GM18505 (cell line): Measurements from ENCODE around the gene CLCF1.
"Not testable (repeated sequence)": the region's sequence is repeated elsewhere in the genome, so short reads cannot be mapped to it uniquely, and the experiment has no call there.

Experiments
- ATAC-seq: cut with Tn5 transposase; IDR thresholded peaks from one replicate; pipeline ENCODE4 v1.9.1; 2021; ENCODE audit not compliant: unreplicated experiment
- POLR2A ChIP-seq: IDR thresholded peaks from 4 replicates; pipeline ENCODE4 v1.6.1; 2011; ENCODE audit warnings: borderline replicate concordance; ENCODE audit not compliant: insufficient read depth, insufficient read length; ENCODE audit errors: extremely low read depth

The CLCF1 gene

DNA sequence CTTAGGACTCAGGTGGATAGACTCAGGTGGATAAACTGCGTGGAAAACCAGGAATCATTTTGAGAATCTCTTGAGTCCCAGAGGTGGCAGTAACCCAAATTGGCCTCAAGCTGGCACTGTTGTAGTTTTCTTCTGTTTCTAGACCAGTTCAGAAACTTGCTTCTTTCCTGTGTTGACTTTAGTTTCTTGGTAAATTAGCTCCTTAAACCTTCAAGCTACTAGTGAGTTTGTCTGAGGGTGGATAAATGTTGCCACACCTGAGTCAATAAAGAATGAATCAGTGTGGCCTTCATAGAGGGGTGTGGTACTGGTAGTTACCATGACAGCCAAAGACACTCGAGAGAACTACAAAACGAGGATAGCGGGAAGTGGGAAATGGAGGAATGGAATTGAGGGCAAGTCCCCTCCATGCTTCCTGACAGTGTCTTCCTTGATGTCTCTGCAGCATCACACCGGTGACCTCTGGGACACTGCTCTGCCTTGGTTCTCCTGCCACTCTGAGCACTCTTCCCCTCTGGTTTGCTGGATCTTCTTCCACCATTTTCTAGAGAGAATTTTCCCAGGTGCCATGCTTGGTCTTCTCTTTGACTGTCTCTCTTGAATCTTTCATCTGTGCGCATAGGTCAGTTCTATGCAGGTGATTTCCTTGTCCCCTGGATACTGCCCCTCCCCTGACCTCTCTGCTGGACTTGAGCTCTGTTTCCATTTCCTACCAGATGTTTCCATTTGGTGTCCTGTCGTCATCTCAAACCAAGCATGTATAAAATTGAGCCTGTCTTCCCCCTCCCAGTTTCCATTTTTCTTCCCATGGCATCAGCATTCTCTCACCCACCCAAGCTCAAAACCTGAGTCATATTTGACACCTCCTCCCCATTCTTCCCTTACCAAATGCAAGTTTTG, 27.2 kb downstream of the CLCF1 start:
- ATAC-seq, result no peak
- TF ChIP-seq POLR2A, result no peak

- no peak for ATAC-seq
Observed at GRCh38 chr11:67345247-67345919, 28.0 kb downstream of the CLCF1 start.

DNA sequence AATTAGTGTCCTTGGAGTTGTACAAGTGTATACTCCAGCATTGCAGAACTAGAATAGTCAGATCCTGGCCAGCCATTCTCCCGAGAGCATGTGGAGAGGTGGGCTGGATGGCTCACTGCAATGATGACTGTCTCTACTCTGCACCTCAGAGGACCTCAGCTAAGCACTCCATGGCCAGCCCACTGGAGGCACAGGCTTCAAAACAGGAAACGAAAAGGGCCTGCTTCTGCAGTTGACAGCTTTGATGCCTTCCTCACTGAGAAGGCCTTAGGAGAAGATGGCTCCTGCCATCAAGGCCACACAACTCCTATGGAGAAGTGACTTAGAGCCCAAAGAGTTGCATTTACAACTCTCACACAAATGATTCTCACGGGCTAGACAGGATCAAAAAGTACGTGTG, 29.1 kb downstream of the CLCF1 start:
- no peak for TF ChIP-seq POLR2A
- ATAC-seq, result no peak

More at GRCh38 chr11:67345247-67345919, 28.0 kb downstream of the CLCF1 start:
- no peak for TF ChIP-seq POLR2A

DNA sequence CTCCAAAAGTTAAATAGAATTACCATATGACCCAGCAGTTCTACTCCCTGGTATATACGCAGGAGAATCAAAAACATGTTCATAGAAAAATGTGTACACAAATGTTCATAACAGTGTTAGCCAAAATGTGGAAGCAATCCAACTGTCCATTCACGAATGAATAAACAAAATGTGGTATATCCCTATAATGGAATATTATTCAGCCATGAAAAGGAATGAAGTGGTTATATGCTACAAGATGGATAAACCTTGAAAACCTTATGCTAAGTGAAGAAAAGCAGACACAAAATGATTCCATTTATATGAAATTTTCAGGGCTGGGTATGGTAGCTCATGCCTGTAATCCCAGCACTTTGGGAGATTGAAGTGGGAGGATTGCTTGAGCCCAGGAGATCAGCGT, 36.1 kb downstream of the CLCF1 start:
- TF ChIP-seq POLR2A, result no peak
- ATAC-seq, result no peak

- no peak for TF ChIP-seq POLR2A
- no peak for ATAC-seq
Observed at GRCh38 chr11:67332081-67332691, 41.2 kb downstream of the CLCF1 start.

GRCh38 chr11:67323526-67323925, 49.9 kb downstream of the CLCF1 start:
- no peak for ATAC-seq
- TF ChIP-seq POLR2A, result no peak

- no peak for ATAC-seq
- TF ChIP-seq POLR2A, result no peak
Observed at GRCh38 chr11:67322049-67322448, 51.3 kb downstream of the CLCF1 start.

DNA sequence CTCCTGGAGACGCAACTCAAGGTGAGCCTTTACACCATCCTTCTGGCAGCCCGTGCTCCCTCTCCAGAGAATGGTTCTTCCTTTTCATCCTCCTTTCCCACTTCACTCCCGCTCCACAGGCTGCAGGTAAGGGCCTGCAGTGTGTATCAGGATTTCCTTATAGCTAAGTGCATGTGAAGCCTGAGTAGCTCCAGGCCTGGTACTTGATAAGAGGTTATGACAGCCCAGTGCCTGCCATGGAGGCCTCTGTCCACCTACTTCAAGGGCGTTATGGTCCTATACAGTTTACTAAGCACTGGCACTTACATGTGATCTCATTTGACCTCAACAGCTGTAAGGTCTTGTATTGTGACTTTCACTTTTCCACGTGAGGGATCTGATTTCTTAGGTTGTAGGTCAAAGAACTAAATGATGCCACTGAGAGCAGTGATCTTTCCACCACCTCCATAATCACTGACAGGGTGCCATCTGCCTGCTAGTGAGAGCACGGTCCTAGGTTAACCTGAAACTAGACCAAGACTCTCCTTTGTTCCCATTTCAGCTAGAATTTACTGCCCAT, 52.0 kb downstream of the CLCF1 start:
- no peak for TF ChIP-seq POLR2A
- ATAC-seq, result no peak

- TF ChIP-seq POLR2A, result no peak
- ATAC-seq, result no peak
Observed at GRCh38 chr11:67320691-67321090, 52.7 kb downstream of the CLCF1 start.

- TF ChIP-seq POLR2A, result no peak
- ATAC-seq, result no peak
Observed at GRCh38 chr11:67320011-67320410, 53.4 kb downstream of the CLCF1 start.

- not testable (repeated sequence) for ATAC-seq
Observed at GRCh38 chr11:67318876-67319275, 54.5 kb downstream of the CLCF1 start.

- peak; percentile 35 for ATAC-seq
- TF ChIP-seq POLR2A, result no peak
Observed at GRCh38 chr11:67317888-67318555, 55.4 kb downstream of the CLCF1 start.

DNA sequence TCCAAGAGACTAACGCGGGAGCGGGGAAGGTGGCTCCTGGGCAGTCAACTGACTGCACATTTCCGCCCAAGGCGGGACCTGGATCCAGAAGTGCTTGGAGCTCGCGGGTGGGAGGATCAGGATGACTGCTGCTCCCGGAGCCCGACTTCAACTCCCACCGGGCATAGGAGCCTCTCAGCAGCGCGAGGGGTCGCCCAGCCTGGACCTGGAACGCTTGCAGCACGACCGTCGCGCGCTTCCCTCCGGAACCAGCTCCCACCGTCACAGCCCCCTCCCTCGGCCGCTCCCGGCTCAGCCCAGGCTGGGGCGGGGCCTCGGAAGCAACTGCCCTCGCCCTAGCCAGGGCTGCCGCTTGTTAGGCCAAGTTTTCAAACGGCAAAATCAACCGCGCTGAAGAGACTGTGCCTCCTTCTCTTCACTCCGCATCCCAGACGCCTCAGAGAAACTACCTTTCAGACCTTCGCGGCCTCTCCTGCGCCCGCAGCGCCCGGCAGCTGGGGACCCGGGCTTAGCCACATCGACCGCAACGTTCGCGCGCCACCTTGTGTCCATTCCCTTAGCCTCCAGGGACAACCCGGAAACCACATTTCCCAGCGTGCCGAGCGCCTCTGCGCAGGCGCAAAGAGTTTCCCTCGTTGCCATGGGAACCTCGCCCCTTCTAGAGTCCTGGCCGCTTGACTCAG, 56.1 kb downstream of the CLCF1 start:
- ATAC-seq, result peak; percentile 76
- TF ChIP-seq POLR2A, result peak; percentile 63

DNA sequence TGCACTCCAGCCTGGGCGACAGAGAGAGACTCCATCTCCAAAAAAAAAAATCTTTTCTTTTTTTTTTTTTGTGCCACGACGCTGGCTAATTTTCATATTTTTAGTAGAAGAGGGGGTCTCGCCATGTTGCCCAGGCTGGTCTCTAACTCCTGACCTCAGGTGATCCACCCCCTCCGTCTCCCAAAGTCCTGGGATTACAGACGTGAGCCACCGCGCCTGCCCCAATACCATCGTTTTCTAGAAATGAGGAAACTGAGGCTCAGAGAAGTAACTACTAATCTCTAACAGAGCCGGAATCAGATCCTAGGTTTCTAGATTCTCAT, 56.6 kb downstream of the CLCF1 start:
- TF ChIP-seq POLR2A, result no peak
- ATAC-seq, result no peak
